ENCODE data around the gene PLXNB1. TPM values are rescaled to one million over a fixed set of nuclear protein-coding genes. Genes with fewer than 3 reads are reported as not detected.

Gene PLXNB1
- total RNA-seq, 1 donor, result 0.63 TPM

DNA sequence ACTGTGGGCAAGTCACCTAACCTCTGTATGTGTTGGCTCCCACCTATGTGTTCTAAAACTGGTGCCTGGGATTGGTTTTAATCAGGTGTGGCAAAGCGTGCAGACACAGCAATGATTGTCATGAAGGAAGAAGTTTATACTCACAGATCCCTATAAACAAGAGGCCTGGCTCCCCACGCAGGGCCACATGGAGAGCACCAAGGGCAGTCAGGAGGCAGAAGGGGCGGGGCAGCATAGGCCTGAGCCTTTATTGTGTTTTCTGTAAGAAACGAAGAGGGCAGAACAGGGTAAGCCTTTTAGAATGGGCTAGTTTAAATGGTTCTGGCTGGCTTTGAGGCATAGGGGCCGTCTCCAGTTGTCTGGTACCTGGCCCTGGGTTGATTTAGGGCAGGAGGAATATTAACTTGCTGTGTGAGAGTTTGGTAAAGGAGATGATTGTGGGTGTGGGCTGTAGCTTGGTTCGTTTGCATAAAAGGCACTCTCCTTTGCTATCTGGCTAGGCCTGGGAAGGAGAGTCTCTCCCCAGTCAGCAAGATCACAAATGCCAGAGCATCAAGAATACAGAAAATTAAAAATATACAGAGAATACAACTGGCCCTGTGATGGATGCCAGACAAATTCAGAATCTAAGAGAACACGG lies 60.1 kb downstream of the PLXNB1 start:
- Histone ChIP-seq H3K4me1 (ENCODE audit: insufficient read depth, low read length) (no peaks in the 10 kb centered on the region), H3K4me3 (ENCODE audit: low read length) (no peak overlapping the region), H3K9me3 (ENCODE audit: low read depth, low read length) (no peaks in the 10 kb centered on the region), H3K27me3 (ENCODE audit: insufficient read depth, low read length) (no peaks in the 10 kb centered on the region)

DNA sequence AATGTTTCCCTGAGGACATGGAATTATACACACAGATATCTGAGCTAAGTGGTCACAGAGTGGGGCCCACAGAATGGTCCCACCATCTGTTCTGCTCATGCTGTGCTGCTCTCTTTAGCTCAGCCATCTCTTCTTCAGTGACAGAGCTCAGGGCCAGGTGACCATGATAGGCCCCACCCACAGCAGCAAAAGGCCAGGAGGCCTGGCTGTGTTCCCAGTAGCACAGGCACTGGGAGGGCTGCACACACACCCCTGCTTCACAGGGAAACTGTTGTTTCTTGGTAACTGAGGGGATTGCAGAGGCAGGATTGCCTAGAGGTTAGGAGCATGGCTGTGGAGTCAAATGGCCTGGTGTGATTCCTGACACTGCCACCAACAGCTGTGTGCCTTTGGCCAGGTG lies 62.7 kb downstream of the PLXNB1 start:
- no peaks in the 10 kb centered on the region for H3K27me3 ChIP-seq (ENCODE audit: insufficient read depth, low read length)
- H3K4me3 ChIP-seq (ENCODE audit: low read length), result no peak overlapping the region
- H3K4me1 ChIP-seq (ENCODE audit: insufficient read depth, low read length), result no peaks in the 10 kb centered on the region
- no peaks in the 10 kb centered on the region for H3K9me3 ChIP-seq (ENCODE audit: low read depth, low read length)

GRCh38 chr3:48364840-48365239 lies 65.0 kb downstream of the PLXNB1 start:
- no peak overlapping the region for H3K4me3 ChIP-seq (ENCODE audit: low read length)
- H3K27me3 ChIP-seq (ENCODE audit: insufficient read depth, low read length), result peaks cover 3% of the 10 kb centered on the region
- H3K4me1 ChIP-seq (ENCODE audit: insufficient read depth, low read length), result no peaks in the 10 kb centered on the region
- H3K9me3 ChIP-seq (ENCODE audit: low read depth, low read length), result peaks cover 4% of the 10 kb centered on the region

- Histone ChIP-seq H3K4me3 (ENCODE audit: low read length) (no peak overlapping the region), H3K27me3 (ENCODE audit: insufficient read depth, low read length) (peaks cover 3% of the 10 kb centered on the region), H3K4me1 (ENCODE audit: insufficient read depth, low read length) (no peaks in the 10 kb centered on the region), H3K9me3 (ENCODE audit: low read depth, low read length) (peaks cover 4% of the 10 kb centered on the region)
Measured at GRCh38 chr3:48361928-48362327, 68.0 kb downstream of the PLXNB1 start.

GRCh38 chr3:48356419-48356818 lies 73.5 kb downstream of the PLXNB1 start:
- peaks cover 4% of the 10 kb centered on the region for H3K9me3 ChIP-seq (ENCODE audit: low read depth, low read length)
- no peak overlapping the region for H3K4me3 ChIP-seq (ENCODE audit: low read length)
- H3K27me3 ChIP-seq (ENCODE audit: insufficient read depth, low read length), result peaks cover 3% of the 10 kb centered on the region
- H3K4me1 ChIP-seq (ENCODE audit: insufficient read depth, low read length), result no peaks in the 10 kb centered on the region

DNA sequence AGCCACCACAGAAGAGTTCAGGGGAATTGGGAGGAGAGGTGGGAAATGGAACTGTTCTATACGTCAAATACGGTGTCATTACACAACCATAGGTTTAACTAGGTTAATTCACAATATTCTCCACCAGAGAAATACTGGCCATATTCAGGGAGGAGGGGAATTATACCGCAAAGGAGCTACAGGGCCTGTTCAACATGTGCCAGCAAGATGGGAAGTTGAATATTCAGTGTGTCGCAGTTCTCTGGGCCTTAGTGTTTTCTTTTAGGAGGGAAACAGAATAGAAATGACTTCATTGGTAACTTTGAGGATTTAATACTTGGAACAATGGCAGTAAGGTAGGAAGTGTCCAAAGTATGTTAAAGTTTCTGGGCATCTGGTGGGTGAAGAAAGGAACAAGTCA lies 75.9 kb downstream of the PLXNB1 start:
- Histone ChIP-seq H3K4me3 (ENCODE audit: low read length) (no peak overlapping the region), H3K9me3 (ENCODE audit: low read depth, low read length) (no peaks in the 10 kb centered on the region), H3K27me3 (ENCODE audit: insufficient read depth, low read length) (no peaks in the 10 kb centered on the region), H3K4me1 (ENCODE audit: insufficient read depth, low read length) (no peaks in the 10 kb centered on the region)

Other genes starting within 250 kb of the PLXNB1 start
- gene CDC25A, start 241.7 kb downstream of the PLXNB1 start, total RNA-seq, result 0.21 TPM
- gene CAMP, start 206.6 kb downstream of the PLXNB1 start, total RNA-seq, result not detected
- gene ZNF589, start 189.0 kb downstream of the PLXNB1 start, total RNA-seq, result 10.6 TPM
- gene NME6, start 128.7 kb downstream of the PLXNB1 start, total RNA-seq, result 5.4 TPM
- gene SPINK8, start 96.4 kb downstream of the PLXNB1 start, total RNA-seq, result not detected
- not detected for gene FBXW12, start 57.9 kb downstream of the PLXNB1 start, total RNA-seq
- gene CCDC51, start 10.0 kb upstream of the PLXNB1 start, total RNA-seq, result 1.4 TPM
- gene TMA7, start 10.2 kb upstream of the PLXNB1 start, total RNA-seq, result 271 TPM
- 5.1 TPM for gene ATRIP, start 16.7 kb upstream of the PLXNB1 start, total RNA-seq
- gene SHISA5, start 74.1 kb upstream of the PLXNB1 start, total RNA-seq, result 64.1 TPM
- gene PFKFB4, start 126.7 kb upstream of the PLXNB1 start, total RNA-seq, result 11.3 TPM
- gene UCN2, start 133.7 kb upstream of the PLXNB1 start, total RNA-seq, result 0.10 TPM
- gene COL7A1, start 165.2 kb upstream of the PLXNB1 start, total RNA-seq, result 0.10 TPM
- 131 TPM for gene UQCRC1, start 179.6 kb upstream of the PLXNB1 start, total RNA-seq
- 0.42 TPM for gene TMEM89, start 191.7 kb upstream of the PLXNB1 start, total RNA-seq
- 8.4 TPM for gene SLC26A6, start 205.4 kb upstream of the PLXNB1 start, total RNA-seq
- 2.6 TPM for gene CELSR3, start 232.8 kb upstream of the PLXNB1 start, total RNA-seq

Data from mononuclear cell (primary cell).